ENCODE data around the gene KRTAP12-2. TPM values are rescaled to one million over a fixed set of nuclear protein-coding genes. Genes with fewer than 3 reads are reported as not detected.
A peak's percentile ranks its signal among the peaks of the same experiment; 100 is the strongest.

KRTAP12-2 gene
- total RNA-seq (not detected), polyA plus RNA-seq (ENCODE audit: insufficient read length in 2 of 2) (not detected)
- long read RNA-seq, donor 1: 0 reads
- long read RNA-seq, donor 2: 0 reads
- long read RNA-seq, donor 3: 0 reads
- long read RNA-seq, donor 4: 0 reads

- peaks cover 2% of the 10 kb centered on the region for H3K9me3 ChIP-seq (ENCODE audit: control insufficient read depth, insufficient read depth, low read length)
- no peaks in the 10 kb centered on the region for H3K27me3 ChIP-seq (ENCODE audit: control insufficient read depth, insufficient read depth, low read length)
- 62% methylated on average over 15 of the region's 19 CpGs for WGBS (ENCODE audit: insufficient coverage)
- H3K36me3 ChIP-seq (ENCODE audit: control insufficient read depth, insufficient read depth, low read length): no peaks in the 10 kb centered on the region
- H3K4me1 ChIP-seq (ENCODE audit: control insufficient read depth, insufficient read depth, low read length): no peaks in the 10 kb centered on the region
- DNase-seq (ENCODE audit: low read depth in 4 of 6, low spot score in 6 of 6): peak in 2 of 6 donors; percentile 28 to 55
- no peak within 1 kb of the TSS for H3K4me3 ChIP-seq (ENCODE audit: low read depth, low read length)
- no peak within 1 kb of the TSS for H3K27ac ChIP-seq (ENCODE audit: low read depth, low read length)
Measured at GRCh38 chr21:44666401-44667320, at the start of gene KRTAP12-2. KRTAP12-2 (minus strand) TSS chr21:44666927; CDS start chr21:44666886, 41 bp downstream.

- 17% methylated on average over 2 of the region's 8 CpGs for WGBS (ENCODE audit: insufficient coverage)
- Histone ChIP-seq H3K4me3 (ENCODE audit: low read depth, low read length) (no peak overlapping the region), H3K9me3 (ENCODE audit: control insufficient read depth, insufficient read depth, low read length) (no peaks in the 10 kb centered on the region), H3K27ac (ENCODE audit: low read depth, low read length) (no peak overlapping the region), H3K36me3 (ENCODE audit: control insufficient read depth, insufficient read depth, low read length) (no peaks in the 10 kb centered on the region), H3K4me1 (ENCODE audit: control insufficient read depth, insufficient read depth, low read length) (peaks cover 27% of the 10 kb centered on the region), H3K27me3 (ENCODE audit: control insufficient read depth, insufficient read depth, low read length) (peaks cover 48% of the 10 kb centered on the region)
- DNase-seq (ENCODE audit: low read depth in 4 of 6, low spot score in 6 of 6): no peak
Measured at GRCh38 chr21:44714905-44715304, 48.2 kb upstream of the KRTAP12-2 start.

- H3K27me3 ChIP-seq (ENCODE audit: control insufficient read depth, insufficient read depth, low read length): peaks cover 59% of the 10 kb centered on the region
- no peak overlapping the region for H3K27ac ChIP-seq (ENCODE audit: low read depth, low read length)
- no peaks in the 10 kb centered on the region for H3K9me3 ChIP-seq (ENCODE audit: control insufficient read depth, insufficient read depth, low read length)
- 87% methylated on average over 10 of the region's 10 CpGs for WGBS (ENCODE audit: insufficient coverage)
- H3K4me1 ChIP-seq (ENCODE audit: control insufficient read depth, insufficient read depth, low read length): peaks cover 37% of the 10 kb centered on the region
- DNase-seq (ENCODE audit: low read depth in 4 of 6, low spot score in 6 of 6): no peak
- no peaks in the 10 kb centered on the region for H3K36me3 ChIP-seq (ENCODE audit: control insufficient read depth, insufficient read depth, low read length)
- no peak overlapping the region for H3K4me3 ChIP-seq (ENCODE audit: low read depth, low read length)
Measured at GRCh38 chr21:44713846-44714245, 47.1 kb upstream of the KRTAP12-2 start.

- WGBS (ENCODE audit: insufficient coverage): 77% methylated on average over 4 of the region's 9 CpGs
- DNase-seq (ENCODE audit: low read depth in 4 of 6, low spot score in 6 of 6): no peak
- Histone ChIP-seq H3K27ac (ENCODE audit: low read depth, low read length) (no peak overlapping the region), H3K27me3 (ENCODE audit: control insufficient read depth, insufficient read depth, low read length) (peaks cover 64% of the 10 kb centered on the region), H3K4me3 (ENCODE audit: low read depth, low read length) (no peak overlapping the region), H3K9me3 (ENCODE audit: control insufficient read depth, insufficient read depth, low read length) (no peaks in the 10 kb centered on the region), H3K4me1 (ENCODE audit: control insufficient read depth, insufficient read depth, low read length) (peaks cover 41% of the 10 kb centered on the region), H3K36me3 (ENCODE audit: control insufficient read depth, insufficient read depth, low read length) (no peaks in the 10 kb centered on the region)
Measured at GRCh38 chr21:44713130-44713529, 46.4 kb upstream of the KRTAP12-2 start.

GRCh38 chr21:44712203-44713028 is 45.7 kb upstream of the KRTAP12-2 start:
- H3K4me1 ChIP-seq (ENCODE audit: control insufficient read depth, insufficient read depth, low read length): peaks cover 46% of the 10 kb centered on the region
- H3K27me3 ChIP-seq (ENCODE audit: control insufficient read depth, insufficient read depth, low read length): peaks cover 71% of the 10 kb centered on the region
- no peaks in the 10 kb centered on the region for H3K9me3 ChIP-seq (ENCODE audit: control insufficient read depth, insufficient read depth, low read length)
- no peaks in the 10 kb centered on the region for H3K36me3 ChIP-seq (ENCODE audit: control insufficient read depth, insufficient read depth, low read length)
- H3K4me3 ChIP-seq (ENCODE audit: low read depth, low read length): no peak overlapping the region
- WGBS (ENCODE audit: insufficient coverage): 10% methylated on average over 18 of the region's 22 CpGs
- no peak overlapping the region for H3K27ac ChIP-seq (ENCODE audit: low read depth, low read length)
- no peak for DNase-seq (ENCODE audit: low read depth in 4 of 6, low spot score in 6 of 6)

GRCh38 chr21:44711327-44712202 is 44.8 kb upstream of the KRTAP12-2 start, which contains the start of gene TSPEAR:
TSPEAR (minus strand) TSS chr21:44711572; CDS start chr21:44711514, 58 bp downstream.
- 1% methylated on average over 40 of the region's 41 CpGs for WGBS (ENCODE audit: insufficient coverage)
- Histone ChIP-seq H3K9me3 (ENCODE audit: control insufficient read depth, insufficient read depth, low read length) (no peaks in the 10 kb centered on the region), H3K4me3 (ENCODE audit: low read depth, low read length) (no peak within 1 kb of the TSS), H3K4me1 (ENCODE audit: control insufficient read depth, insufficient read depth, low read length) (peaks cover 52% of the 10 kb centered on the region), H3K27me3 (ENCODE audit: control insufficient read depth, insufficient read depth, low read length) (peaks cover 79% of the 10 kb centered on the region), H3K36me3 (ENCODE audit: control insufficient read depth, insufficient read depth, low read length) (no peaks in the 10 kb centered on the region), H3K27ac (ENCODE audit: low read depth, low read length) (no peak within 1 kb of the TSS)
- no peak for DNase-seq (ENCODE audit: low read depth in 4 of 6, low spot score in 6 of 6)

- WGBS (ENCODE audit: insufficient coverage): 1% methylated on average over 18 of the region's 20 CpGs
- Histone ChIP-seq H3K4me1 (ENCODE audit: control insufficient read depth, insufficient read depth, low read length) (peaks cover 59% of the 10 kb centered on the region), H3K36me3 (ENCODE audit: control insufficient read depth, insufficient read depth, low read length) (no peaks in the 10 kb centered on the region), H3K27ac (ENCODE audit: low read depth, low read length) (no peak overlapping the region), H3K9me3 (ENCODE audit: control insufficient read depth, insufficient read depth, low read length) (no peaks in the 10 kb centered on the region), H3K27me3 (ENCODE audit: control insufficient read depth, insufficient read depth, low read length) (peaks cover 86% of the 10 kb centered on the region), H3K4me3 (ENCODE audit: low read depth, low read length) (no peak overlapping the region)
- DNase-seq (ENCODE audit: low read depth in 4 of 6, low spot score in 6 of 6): no peak
Measured at GRCh38 chr21:44710756-44711326, 44.1 kb upstream of the KRTAP12-2 start.

GRCh38 chr21:44710294-44710665 is 43.6 kb upstream of the KRTAP12-2 start:
- H3K27ac ChIP-seq (ENCODE audit: low read depth, low read length): no peak overlapping the region
- no peaks in the 10 kb centered on the region for H3K36me3 ChIP-seq (ENCODE audit: control insufficient read depth, insufficient read depth, low read length)
- H3K4me3 ChIP-seq (ENCODE audit: low read depth, low read length): no peak overlapping the region
- 5% methylated on average over 12 of the region's 17 CpGs for WGBS (ENCODE audit: insufficient coverage)
- H3K27me3 ChIP-seq (ENCODE audit: control insufficient read depth, insufficient read depth, low read length): peaks cover 87% of the 10 kb centered on the region
- H3K9me3 ChIP-seq (ENCODE audit: control insufficient read depth, insufficient read depth, low read length): no peaks in the 10 kb centered on the region
- H3K4me1 ChIP-seq (ENCODE audit: control insufficient read depth, insufficient read depth, low read length): peaks cover 59% of the 10 kb centered on the region
- DNase-seq (ENCODE audit: low read depth in 4 of 6, low spot score in 6 of 6): no peak
